HG03045 (cell line): ENCODE data around the gene NRROS.
A peak's percentile ranks its signal among the peaks of the same experiment; 100 is the strongest.
"Not testable (repeated sequence)": the region's sequence is repeated elsewhere in the genome, so short reads cannot be mapped to it uniquely, and the experiment has no call there.

Experiments used
- ATAC-seq: cut with Tn5 transposase; IDR thresholded peaks from one replicate; pipeline ENCODE4 v1.9.1; 2021; ENCODE audit warnings: mild to moderate bottlenecking, moderate library complexity; ENCODE audit not compliant: unreplicated experiment

NRROS gene

DNA sequence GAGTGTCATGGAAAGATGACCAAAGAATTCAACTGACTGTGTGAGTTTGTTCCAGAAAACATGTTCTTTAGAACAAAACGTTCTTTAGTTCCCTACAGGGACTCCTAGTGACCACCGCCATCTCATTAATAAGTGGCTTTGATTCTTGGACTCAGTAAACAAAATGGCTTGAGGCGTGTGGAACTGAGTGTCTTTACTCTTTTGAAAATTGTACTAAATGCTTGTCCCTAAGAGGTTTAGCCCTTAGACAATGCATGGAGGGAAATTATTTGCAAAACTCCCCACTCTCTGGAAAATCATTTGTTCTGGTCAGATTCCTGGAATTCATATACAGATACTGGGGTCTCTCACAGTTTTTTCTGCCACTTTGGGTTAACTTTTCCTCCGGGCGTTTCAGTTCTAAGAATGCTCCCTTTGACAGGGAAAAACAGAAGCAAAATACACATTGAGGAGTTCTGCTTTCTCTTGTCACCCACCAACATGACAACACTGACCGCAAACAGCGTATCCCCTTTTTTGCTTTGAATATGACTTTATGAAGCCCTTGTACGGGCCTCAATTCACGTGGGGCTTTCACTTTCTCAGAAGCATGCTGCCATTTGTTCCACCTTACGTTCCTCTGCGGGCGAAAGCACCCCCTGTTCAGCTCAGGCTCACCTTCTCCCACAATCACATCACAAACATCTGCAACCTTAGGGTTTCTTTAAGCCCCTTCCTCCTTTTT lies 15.3 kb upstream of the NRROS start:
- ATAC-seq: no peak

- ATAC-seq: no peak
Observed at GRCh38 chr3:196624907-196625306, 14.6 kb upstream of the NRROS start.

DNA sequence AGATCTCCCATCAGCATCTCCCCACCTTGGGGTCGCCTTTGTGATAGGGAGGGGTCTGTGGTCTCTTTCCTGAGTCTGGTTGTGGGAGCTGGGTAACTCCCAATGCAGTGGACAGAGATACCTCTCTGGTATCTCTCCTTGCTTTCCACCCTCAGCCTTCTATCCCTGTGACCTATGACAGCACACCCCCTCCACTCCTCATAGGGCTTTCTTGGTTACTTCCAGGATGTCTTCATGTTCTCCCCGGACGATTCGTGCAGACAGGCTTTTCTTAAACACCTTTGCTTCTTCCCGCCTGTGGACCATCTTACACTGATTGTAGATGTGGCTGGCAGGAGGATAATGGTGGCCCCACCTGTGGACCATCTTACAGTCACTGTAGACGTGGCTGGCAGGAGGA lies 14.2 kb upstream of the NRROS start:
- no peak for ATAC-seq

DNA sequence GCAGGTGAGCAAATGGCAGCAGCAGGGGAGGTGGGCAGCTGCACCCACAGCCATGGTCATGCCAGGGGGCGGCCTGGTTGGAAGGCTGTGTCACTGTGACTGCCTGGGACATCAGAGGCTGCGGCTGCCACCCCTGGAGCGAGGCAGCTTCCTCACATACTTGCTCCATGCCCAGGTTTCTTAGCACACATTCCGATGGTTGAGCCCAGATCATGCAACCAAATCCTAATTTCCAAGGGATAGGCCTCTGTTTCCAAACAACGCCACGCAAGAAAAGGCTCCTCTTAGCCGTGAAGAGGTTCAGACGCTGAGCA lies 11.6 kb upstream of the NRROS start:
- no peak for ATAC-seq

DNA sequence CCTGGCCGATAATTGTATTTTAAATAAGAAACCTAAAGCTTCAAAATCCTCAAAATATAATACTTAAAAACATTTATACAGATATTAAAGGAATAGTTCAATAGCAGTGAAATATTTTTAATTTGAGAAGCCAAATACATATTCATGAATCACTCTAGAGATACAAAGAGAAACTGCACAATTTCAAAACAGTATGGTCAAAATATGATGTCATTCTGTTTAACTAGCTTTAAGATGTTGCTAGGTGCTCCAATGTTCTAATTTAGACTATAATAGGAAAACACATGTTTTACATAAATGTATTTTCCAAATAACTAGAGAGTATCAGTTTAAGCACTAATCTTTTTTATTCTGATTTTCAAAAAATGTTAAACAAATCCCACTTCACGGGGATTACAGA lies 10.3 kb upstream of the NRROS start:
- ATAC-seq: no peak

DNA sequence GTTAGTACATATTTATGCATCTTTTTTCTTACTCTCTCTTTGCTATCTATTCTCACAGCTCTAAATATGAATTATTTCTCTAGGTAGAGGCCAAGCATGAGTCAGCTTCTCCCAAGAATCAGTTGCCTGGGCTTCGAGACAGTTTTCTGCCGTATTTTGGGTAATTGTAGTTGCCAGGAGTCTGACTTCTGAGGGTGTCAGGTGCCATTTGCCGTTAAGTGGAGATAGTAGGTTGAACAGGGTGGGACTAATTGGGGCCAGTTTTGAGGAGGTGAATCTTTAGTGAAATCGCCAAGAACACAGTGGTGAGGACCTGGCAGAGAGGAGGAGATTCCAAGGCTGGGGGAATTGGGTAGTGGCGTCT lies 7.8 kb upstream of the NRROS start:
- no peak for ATAC-seq

GRCh38 chr3:196632046-196632751 lies 7.3 kb upstream of the NRROS start:
- peak; percentile 84 for ATAC-seq

DNA sequence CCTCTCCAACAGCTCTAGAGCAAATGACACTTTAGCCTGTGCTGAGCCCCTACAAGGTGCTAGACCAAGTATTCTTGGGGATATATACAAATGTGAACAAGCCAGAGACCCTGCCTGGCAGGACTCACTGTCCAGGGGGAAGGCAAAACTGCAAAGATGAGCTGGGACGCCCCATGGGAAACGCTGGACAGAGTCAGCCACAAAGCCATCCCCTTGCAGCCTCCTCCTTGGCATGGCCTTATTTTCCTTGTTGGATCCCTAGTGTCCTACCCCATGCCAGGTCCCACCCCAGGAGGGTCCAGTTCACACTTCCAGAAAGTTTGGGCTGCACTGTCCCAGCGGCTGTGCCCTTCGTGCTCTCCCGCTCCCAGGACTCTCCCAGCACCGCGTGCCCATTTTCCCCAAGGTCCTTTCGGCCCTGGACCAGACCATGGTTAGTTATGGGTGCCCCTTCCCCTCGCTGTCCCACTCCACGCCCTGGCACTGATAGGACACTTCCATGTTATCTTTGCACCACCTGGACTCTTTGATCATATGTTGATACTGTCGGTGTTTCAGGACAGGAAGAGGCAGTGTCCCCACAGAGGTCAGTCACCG lies 5.8 kb upstream of the NRROS start:
- ATAC-seq: no peak

DNA sequence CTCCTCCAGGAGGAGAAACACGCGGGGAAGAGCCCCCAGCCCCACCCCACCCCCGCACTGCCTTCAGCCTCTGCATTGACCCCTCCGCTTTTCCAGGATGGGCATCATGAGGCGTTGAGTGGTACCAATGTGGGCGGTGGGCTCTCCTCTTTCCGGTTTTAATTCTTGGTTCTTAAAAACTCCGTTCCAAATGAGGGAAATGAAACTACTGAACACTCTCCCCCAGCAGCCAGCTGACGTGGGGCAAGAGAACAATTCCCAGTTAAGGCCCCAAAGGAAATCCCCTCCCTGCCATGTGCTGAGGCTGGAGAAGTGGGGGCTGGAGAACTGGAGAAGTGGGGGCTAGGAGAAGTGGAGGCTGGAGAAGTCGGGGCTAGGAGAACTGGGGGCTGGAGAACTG lies 5.3 kb upstream of the NRROS start:
- no peak for ATAC-seq

- no peak for ATAC-seq
Observed at GRCh38 chr3:196634829-196635228, 4.7 kb upstream of the NRROS start.

- no peak for ATAC-seq
Observed at GRCh38 chr3:196636369-196637349, 2.8 kb upstream of the NRROS start.

DNA sequence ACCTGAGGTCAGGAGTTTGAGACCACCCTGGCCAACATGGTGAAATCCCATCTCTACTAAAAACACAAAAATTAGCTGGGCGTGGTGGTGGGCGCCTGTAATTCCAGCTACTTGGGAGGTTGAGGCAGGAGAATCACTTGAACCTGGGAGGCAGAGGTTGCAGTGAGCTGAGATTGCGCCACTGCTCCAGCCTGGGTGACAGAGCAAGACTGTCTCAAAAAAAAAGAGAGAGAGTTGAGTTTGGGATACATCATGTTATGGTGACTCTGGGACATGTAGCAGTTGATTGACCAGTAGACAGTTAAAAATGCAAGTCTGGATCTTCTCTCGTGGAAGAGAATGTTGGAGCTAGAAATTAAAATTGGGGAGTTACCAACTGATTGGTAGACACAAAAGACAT lies 1.6 kb upstream of the NRROS start:
- not testable (repeated sequence) for ATAC-seq

DNA sequence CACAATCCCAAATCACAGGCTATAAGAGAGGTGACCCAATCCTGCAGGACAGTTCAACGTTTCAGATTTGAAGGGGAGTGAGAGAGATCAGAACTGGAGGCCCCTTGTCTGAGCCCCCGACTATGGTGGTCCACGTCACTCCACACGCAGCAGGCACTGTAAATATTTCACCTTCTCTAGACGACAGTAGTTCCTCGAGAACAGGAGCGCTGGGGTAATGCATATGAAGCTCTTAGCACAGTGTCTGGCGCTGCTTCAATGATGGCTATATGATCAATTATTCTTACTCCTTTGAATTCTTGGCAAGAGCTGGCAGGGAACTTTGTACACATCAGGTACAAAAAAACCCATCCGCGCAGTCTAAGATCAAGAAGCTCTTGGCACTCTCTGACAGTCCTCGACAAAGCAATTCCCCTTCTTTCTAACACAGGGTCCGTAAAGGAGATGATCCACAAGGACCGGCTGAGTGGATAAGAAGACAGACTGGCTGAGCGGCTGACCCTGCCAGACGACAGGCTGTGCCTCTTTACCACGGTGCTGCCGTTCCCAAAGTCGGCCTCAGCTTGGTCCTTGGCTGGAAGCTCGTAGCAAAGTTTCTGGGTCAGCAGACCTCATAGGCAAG lies 522 bp upstream of the NRROS start:
- no peak for ATAC-seq

DNA sequence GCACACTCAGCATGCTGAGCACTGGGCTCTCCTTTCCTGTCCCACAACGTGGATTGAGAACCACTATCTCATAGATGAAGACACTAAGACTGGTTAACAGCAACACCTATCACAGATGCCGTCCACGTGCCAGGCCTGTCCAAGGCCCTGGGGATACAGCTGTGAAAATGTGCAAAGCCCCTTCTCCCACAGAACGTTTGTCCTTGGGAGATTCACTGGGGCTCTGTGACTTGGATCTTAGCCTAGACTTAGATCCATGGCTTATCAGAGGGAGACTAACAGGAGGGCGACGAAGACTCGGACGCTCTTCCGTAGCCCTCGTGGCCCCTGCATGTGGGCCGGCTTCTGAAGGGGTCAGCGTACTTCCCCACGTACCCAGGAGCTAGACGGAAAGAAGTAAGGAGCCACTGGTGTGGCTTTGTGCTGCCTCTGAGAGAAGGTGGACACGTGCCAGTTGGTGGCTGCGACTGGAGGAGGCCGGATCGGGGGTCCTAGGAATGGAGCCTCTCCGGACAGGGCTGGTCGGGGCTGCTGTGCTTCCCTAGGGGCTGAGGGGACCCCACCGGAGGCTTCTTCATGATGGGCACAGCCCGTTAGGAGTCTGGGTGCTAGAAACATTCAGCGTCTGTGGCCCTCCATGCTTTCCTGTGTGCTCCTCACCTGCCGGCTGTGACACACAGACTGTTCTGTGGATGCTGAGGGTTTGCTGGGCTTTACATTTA lies 964 bp downstream of the NRROS start:
- ATAC-seq: no peak

DNA sequence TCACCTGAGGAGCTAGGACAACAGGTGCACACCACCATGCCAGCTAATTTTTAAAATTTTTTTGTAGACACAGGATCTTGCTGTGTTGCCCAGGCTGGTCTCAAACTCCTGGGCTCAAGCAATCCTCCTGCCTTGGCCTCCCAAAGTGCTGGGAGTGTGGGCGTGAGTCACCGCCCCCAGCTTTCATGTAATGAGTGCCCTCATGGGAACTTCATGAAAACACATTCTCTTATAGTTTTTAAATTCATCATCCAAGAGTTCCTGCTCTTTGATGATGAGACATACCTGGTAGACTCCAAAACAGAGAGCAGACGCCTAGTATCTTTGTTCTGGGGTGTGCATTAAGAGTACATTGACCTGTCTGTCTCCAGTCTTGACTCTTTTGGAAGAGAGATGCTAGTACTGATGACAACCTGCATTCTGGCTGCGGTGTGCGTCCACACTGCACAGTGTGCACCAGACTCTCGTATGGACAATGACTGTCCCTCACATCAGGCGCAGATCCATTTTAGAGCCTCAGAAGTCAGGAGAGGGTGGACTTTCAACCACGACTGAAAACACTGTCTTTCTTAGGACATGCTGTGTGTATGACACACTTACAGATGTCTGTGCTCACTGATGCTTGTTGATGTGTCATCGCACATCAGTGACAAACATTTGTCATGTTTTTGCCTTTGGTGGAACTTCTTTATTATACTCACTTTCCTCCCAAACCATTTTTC lies 2.0 kb downstream of the NRROS start:
- no peak for ATAC-seq

DNA sequence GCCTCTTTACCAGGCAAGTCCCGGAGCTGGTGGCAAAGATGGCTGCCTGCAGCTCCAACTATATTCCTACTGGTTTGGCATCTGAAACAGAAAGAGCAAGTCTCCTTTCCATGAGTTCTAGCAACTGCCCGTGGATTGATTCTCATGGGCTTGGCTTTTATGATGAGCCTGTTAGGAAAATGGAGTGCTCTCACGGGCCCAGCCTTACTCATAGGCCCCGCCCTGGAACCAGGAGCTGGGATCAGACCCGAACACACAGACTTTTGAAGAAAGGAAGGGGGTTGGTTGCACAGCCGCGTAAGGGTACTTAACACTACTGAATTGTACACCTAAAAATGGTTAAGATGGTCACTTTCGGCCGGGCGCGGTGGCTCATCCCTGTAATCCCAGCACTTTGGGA lies 2.9 kb downstream of the NRROS start:
- ATAC-seq: no peak

- ATAC-seq: peak; percentile 65
Observed at GRCh38 chr3:196643201-196643749, 3.8 kb downstream of the NRROS start.

DNA sequence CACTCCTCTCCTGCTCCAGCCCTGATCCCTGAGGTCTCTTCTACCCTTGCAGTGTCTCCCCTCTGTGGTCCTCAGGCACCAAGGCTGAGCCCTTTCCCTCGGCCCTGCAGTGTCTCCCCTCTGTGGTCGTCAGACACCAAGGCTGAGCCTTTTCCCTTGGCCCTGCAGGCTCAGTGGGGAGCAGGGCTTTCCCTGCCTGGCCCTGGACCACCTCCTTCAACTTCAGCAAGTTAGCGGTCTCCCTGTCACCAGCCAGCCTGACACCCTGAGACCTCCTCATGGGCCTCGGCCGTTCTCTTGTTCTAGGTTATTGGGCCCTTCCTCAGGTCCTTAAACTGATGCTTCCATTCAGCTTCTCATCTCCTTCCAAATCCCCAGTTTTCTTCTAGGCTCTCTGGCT lies 4.3 kb downstream of the NRROS start:
- no peak for ATAC-seq

DNA sequence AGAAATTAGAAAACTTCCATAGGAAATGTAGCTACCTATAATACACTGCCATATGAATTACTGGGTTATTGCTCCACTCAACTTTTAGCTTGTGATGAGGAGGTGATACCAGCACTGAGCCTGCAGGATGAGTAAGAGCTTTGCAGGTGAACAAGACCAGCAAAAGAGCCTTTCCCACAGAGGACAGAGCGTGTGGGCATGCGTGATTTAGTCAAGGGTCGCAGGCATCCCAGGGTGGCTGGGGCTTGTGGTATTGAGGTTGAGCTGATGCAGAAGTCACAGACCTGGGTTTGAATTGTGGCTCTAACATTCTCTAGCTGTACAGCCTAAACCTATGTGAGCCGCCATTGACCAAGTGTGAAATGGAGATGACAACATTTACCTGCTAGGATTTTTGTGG lies 5.6 kb downstream of the NRROS start:
- no peak for ATAC-seq
